Hepatocyte (in vitro differentiated cells): ENCODE results near the gene CBFA2T3.

ENCODE experiments used
- CTCF ChIP-seq: fragments of 200-600 bp; sonication (generic); IDR thresholded peaks from 2 replicates; pipeline ENCODE4 v1.5.1; 2016; ENCODE audit warnings: antibody characterized with exemption, mild to moderate bottlenecking; ENCODE audit not compliant: poor library complexity
- EZH2 ChIP-seq: fragments of 200-600 bp; sonication (generic); IDR thresholded peaks from 2 replicates; pipeline ENCODE4 v1.6.1; 2016; ENCODE audit warnings: antibody characterized with exemption, mild to moderate bottlenecking, borderline replicate concordance

GRCh38 chr16:88830783-88831182, 146.2 kb downstream of the CBFA2T3 start:
- TF ChIP-seq CTCF (no peak), EZH2 (no peak)
